GM19193 (cell line): ENCODE measurements around the gene PCDH18.

Experiments
- POLR2A ChIP-seq: IDR thresholded peaks from 4 replicates; pipeline ENCODE4 v1.6.1; 2011; ENCODE audit not compliant: insufficient read depth, insufficient read length; ENCODE audit errors: extremely low read depth

The PCDH18 gene

DNA sequence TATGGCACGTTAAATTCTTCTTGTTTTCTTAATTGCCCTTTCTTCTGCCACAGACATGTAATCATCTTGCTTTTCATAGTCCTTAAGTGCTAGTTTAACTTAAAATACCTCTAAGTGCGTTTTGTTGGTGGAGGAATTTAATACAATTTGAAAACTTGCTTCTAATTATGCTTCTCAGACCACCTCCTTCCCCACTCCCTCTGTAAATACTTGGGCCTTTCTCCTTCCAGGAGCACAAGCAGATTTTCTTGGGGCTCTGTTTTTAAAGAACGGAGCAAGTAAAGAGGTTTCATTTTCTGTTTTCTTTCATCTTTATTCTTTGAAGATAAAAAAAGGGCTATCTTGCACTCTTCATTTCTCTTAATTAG, 559 bp upstream of the PCDH18 start:
- TF ChIP-seq POLR2A, result no peak

DNA sequence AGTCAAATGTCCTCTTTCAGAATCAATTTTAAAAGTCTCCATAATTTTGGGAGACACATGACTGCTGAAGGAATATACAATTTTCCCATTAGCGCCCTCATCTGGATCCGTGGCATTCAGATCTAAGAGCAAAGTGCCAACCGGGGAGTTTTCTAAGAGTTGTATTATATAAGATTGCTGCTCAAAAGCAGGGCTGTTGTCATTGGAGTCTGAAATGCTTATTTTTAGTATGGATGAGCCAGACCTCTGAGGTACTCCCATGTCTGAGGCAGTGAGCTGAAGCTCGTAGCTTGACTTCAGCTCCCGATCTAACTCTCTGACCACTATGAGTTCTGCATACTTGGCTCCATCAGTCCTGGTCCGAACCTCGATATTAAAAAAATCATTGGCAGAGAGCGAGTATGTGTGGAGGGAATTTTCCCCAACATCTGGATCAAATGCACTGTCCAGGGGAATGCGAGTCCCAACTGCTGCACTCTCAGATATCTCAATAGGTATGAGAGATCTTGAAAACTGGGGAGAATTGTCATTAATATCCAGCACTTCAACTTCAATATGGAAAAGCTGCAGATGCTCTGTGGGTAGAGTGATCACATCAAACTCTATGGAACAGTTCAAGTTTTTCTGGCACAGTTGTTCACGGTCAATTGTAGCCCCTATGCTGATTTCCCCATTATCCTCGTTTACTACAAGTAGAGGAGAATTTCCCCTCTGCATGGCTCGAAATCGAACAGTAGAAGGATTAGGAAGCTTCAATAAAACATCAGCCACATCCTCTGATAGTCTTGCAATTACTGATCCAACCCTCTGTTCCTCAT, 917 bp downstream of the PCDH18 start:
- TF ChIP-seq POLR2A, result no peak

DNA sequence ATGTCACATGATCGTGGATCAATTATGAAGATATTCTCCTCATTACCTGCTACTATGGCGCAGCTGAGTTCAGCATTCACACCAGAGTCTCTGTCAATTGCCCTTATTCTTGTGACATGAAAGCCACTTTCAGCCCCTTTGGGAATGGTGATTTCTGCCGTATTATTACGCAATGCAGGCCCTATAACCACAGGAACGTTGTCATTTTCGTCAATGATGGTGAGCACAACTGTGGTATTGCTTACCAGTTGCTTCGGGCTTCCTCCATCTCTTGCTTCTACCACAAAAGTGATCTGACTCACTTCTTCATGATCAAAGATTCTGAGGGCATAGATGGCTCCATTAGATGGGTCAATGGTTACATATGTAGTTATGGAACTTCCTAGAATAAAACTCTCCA, 2.1 kb downstream of the PCDH18 start:
- no peak for TF ChIP-seq POLR2A

DNA sequence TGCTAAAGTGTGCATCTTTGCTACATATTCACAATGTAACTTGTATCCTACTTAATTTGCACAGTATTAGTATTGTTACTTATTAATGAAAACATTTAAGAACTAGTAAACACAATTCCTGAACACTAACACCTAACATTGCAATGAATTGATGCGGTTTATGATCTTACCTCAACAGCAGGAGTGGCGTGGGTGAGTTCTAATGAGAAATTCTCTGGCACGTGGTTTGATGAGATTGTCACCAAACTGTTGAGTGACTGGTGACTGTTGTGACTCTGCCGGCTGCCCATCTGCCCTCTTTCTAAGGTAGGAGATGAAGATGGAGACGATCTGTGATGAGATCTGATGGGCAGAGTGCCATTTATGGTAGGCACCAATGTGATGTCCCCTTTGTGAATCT, 2.9 kb downstream of the PCDH18 start:
- no peak for TF ChIP-seq POLR2A

DNA sequence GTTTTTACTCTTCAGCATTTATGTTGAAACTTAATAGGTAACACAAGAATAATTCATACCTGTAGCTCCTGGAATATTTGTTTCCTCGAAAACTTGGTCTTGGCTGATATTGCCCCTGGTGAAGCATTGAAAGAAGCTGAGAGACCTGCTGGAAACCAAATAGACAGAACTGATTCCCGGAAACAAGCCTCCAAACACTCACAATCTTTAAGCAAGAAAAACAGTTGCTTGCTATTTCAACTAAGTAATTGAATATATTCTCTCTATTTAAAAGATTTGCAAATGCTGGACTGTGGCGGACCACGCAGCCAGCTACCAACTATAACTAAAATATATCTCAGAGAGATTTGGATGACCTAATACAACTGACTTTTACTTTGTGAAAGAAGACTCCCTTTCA, 3.6 kb downstream of the PCDH18 start:
- no peak for TF ChIP-seq POLR2A

DNA sequence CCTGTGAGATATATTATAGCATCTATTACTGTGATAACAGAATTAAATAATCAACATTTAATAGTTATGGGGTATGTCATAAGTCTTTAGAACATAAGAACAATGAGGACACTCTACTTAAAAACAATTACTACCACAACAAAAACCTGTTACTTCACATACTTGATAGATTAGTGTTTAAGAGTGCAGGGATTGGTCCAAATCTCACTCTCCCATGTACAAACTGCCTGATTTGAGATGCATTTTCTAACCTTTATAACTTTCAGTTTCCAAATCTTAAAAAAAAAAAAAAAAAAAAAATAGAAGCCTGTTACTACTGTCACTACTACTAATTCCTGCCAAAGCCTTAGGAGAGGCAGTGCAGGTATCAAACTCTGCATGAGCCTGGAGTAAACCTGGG, 5.6 kb downstream of the PCDH18 start:
- TF ChIP-seq POLR2A, result no peak

DNA sequence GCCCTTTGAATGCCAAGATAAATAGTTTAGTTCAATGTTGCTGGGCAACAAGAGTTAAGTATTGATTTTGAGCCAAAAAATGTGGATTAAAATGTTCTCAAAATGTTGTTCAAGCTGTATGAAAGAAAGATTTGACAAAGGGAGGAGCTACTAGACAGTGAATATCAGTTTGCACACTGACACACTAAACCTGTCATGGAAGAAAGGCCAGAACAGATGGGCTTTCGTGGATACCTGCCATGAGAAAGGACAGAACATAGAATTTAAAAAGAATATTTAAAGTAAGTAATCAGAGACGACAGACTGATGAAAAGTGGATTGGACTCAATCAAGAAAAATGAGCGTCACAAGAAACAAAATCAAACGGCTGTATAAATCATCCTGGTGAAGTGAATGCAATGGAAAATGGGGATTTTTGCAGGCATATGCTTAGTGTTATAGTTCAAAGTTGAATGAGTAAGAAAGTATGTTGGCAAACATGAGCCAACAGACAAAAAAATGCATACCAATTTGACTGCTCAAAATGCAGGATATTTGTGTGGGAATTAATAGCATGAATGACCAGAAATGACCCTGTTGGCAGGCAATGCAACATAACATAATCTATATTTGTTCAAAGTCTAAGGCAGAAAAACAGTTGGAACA, 7.4 kb downstream of the PCDH18 start:
- TF ChIP-seq POLR2A, result no peak

DNA sequence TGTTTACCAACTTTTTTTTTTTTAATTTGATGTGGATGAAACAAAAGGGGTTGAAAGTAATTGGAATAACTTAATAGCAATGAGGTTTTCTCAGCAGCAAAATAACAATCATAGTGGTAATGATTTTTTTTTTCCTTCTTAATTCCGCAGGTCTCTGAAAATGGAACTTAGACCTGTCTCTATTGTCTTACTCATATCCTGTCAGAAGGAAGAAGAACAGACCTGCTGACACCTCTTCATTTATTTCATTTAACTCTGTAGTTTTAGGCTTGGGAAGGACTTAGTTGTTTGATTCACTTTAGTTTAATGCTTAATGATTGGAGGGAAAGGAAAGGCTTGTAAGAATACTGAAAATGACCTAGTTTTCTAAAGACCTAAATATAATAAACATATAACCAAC, 9.0 kb downstream of the PCDH18 start:
- no peak for TF ChIP-seq POLR2A

DNA sequence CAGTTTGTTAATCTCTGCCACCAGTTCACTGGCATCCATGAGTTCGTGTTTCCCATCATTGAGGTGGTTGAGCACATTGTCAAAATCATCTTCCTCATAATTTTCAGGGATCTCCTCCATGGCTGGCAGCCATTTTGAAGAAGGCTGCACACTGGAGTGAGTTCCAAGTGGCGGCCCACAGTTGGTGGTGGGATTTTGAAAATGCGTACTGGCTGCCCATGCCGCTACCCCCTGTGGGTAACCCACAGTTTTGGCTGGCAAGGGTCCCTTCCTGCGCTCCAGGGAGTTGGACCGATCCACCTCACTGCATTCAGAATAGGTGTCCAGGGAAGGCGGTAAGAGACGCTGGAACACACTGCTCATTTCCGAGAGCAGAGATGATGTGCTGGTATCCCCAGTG, 11.2 kb downstream of the PCDH18 start:
- no peak for TF ChIP-seq POLR2A

DNA sequence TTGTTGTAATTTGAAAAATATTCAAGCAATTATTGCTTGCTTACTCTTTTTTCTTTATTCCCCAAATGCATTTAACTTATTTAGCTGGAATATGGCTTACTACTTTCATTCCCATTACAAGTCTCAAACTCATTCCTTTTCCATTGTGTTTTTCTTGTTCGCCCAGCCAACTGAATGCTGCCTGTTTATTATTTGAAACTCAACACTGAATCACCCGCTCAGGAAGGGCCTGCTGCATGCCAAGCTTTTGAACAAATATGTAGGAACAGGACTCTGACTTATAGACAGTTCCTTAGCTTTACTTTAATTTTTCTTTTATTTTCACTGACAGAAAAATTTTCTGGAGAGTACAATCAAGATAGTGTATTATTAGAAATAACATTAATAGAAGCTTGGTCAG, 12.9 kb downstream of the PCDH18 start:
- TF ChIP-seq POLR2A, result no peak

DNA sequence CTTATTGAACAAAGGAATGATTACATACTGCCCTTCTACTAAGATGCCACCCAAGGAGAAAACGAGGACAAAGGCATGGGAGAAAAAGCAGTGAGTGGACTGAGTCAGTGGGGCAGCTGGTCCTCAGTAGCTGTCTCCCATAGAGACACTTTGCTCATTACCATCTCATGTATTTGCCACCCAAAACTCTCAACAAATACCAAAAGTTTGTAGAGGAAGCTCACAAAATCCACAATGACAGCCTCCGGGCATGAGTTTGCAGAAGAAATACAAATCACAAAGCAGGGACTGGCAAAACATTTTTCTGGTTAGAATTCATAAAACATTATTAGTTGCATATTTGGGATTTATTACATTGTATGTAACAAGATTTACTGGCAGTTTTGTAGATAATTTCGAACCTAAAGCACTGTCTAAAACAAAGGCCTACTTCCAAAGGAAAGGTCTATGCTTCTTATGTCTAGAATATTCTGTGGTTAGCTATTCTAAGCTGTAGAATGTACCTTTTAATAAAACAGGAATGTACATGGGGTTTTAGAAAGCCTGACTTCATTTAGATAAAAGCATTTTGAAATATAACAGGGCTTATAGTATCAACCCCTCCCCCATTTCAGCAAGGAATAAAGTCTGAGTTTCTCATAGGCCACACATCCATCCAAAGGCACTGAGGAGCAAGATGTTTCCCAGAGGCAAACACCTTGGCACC, 17.7 kb downstream of the PCDH18 start:
- no peak for TF ChIP-seq POLR2A

DNA sequence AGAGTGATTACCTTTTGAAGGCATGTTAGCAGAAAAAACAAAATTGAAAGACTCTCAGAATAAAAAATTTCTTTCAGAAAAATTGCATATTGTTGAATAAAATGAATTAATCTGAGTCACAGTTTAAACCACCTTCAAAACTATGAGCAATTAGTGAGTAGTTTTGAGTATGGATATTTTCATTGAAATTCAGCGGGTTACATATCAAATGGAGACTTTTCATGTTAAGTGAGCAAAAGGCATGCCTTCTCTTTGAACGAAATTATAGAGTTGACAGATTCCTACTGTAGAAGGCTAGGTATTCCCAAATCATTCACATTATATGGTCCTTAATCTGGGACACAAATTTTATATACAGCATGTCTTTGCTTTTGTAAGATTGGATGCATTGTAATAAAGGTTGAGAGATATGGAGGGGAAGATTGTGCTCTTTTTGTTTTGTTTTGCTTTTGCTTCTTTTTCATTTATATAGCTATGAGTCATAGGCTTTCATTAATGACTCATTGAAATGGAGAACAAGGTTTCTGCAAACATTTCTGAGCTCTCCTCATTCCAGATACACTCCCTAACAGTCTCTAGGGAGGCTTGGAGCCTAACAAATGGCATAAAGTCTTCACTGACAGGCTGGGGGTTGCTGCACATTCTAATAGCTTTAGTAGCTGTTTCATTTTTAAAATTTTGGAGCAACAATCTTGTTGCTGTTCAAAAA, 21.6 kb downstream of the PCDH18 start:
- no peak for TF ChIP-seq POLR2A

DNA sequence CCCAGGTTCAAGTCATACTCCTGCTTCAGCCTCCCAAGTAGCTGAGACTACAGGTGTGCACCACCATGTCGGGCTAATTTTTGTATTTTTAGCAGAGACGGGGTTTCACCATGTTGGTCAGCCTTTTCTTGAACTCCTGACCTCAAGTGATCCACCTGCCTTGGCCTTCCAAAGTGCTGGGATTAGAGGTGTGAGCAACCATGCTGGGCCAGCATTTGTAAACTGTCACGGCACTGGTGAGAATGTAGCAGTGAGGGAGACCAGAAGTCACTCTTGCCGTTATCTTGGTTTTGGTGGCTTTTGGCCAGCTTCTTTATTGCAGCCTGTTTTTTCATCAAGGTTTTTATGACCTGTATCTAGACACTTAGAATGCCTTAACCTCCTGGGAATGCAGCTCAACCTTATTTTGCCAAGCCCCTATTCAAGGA, 22.4 kb downstream of the PCDH18 start:
- TF ChIP-seq POLR2A, result no peak

DNA sequence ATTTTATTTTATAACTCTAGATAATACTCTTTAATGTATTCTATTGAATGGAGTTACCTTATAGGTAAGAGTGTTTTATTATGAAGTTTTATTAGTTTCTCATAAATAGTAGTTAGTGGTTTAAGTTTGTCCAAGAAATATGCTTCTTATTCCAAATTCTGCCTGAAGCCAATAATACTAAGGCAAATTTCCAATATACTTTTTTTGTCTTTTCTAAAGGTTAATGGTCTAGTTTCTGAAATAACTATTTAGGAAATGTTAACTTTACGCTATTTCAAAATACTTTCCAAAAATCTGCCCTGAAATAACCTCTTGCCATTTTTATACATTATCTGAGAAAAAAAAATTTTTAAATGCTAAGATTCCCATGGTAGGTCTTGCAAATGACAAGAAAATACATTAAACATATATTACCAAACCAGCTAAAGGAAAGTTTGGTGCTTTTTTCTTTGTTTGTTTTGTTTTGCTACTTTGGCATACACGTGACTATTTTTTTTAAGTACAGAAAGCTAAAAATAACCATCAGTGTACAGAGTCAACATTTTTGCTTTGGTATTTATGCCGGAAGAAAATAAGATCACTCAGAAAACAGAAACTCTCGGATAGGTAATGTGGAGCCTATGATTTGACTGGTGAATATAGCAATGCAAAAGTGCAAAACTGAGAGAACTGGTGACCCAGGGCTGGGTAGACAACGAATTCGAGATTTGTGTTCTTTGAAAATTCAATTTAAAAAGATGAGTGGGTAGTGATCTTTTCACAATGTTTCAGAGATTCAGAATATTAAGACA, 29.8 kb downstream of the PCDH18 start:
- TF ChIP-seq POLR2A, result no peak
